HG03175 (cell line): ENCODE measurements around the gene RAB24.
"Not testable (repeated sequence)": the region's sequence is repeated elsewhere in the genome, so short reads cannot be mapped to it uniquely, and the experiment has no call there.

ENCODE experiments used
- ATAC-seq: cut with Tn5 transposase; IDR thresholded peaks from one replicate; pipeline ENCODE4 v1.9.1; 2021; ENCODE audit warnings: mild to moderate bottlenecking, moderate library complexity; ENCODE audit not compliant: unreplicated experiment

The RAB24 gene

GRCh38 chr5:177311723-177312648, 8.5 kb upstream of the RAB24 start, which contains the start of gene MXD3:
Gene MXD3 (minus strand): TSS chr5:177311898. CDS start chr5:177311830, 68 bp downstream.
- peak; percentile 82 for ATAC-seq

DNA sequence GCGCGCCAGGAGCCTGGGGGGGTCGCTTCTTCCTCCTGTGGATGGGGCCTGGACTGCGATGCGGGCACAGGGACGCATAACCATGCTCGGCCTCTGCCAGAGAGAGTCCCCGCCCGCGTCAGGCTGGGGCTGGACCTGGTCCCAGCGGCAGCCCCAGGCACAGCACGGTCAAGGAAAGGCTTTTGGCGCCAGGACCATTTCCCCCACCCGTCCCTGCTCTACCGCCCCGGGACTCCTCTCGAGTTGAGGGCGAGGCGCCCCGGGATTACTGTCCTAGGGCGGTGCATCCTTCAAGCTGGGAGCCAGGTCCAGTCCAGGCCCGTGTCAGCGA, 7.8 kb upstream of the RAB24 start:
- ATAC-seq: peak; percentile 4

- no peak for ATAC-seq
These were observed 7.4 kb upstream of the RAB24 start for GRCh38 chr5:177310757-177311391.

- no peak for ATAC-seq
These were observed 6.8 kb upstream of the RAB24 start for GRCh38 chr5:177310332-177310731.

GRCh38 chr5:177309351-177310191, 6.1 kb upstream of the RAB24 start:
- no peak for ATAC-seq

GRCh38 chr5:177308740-177309139, 5.2 kb upstream of the RAB24 start:
- ATAC-seq: no peak

DNA sequence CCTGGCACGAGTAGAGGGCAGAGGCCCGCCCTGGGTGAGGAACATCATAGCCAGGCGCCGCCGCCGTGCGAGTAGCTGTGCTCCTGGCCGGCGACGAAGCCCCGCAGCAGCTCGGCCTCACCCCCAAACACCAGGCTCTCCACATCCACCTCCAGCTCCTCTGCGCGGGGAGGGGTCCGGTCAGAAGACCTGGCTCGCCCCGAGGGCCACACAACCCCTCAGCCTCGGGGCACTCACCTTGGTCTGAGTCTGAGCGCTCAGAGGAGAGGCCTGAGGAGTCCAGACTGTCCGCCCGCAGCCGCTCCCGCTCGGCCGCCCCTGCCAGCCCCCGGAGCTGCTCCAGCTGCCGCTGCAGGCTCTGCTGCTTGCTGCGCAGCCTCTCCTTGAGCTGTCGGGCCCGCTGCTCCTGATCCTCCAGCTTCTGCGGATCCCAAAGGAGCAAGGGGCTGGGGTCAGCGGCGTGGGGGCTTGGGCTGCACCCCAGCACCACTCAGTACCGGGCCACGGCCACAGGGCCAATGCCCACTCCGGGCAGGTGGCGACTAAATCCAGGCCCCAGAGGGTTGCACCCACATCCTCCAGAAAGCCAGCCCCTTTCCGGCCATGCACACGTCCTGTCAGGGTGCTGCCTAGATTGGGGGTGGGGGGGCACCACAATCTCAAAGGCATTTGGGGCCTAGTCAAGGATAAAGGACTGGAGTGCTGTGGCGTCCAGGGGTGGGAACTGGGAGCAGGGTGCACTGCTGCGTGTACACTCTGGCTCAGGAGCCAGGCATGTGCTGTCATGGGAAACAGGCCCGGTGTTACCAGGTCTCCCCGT, 4.2 kb upstream of the RAB24 start:
- no peak for ATAC-seq

- no peak for ATAC-seq
These were observed 3.4 kb upstream of the RAB24 start for GRCh38 chr5:177306674-177307543.

- not testable (repeated sequence) for ATAC-seq
These were observed 2.7 kb upstream of the RAB24 start for GRCh38 chr5:177306103-177306640.

GRCh38 chr5:177304392-177305119, 1.0 kb upstream of the RAB24 start:
- no peak for ATAC-seq

GRCh38 chr5:177303925-177304391, 439 bp upstream of the RAB24 start:
- no peak for ATAC-seq

DNA sequence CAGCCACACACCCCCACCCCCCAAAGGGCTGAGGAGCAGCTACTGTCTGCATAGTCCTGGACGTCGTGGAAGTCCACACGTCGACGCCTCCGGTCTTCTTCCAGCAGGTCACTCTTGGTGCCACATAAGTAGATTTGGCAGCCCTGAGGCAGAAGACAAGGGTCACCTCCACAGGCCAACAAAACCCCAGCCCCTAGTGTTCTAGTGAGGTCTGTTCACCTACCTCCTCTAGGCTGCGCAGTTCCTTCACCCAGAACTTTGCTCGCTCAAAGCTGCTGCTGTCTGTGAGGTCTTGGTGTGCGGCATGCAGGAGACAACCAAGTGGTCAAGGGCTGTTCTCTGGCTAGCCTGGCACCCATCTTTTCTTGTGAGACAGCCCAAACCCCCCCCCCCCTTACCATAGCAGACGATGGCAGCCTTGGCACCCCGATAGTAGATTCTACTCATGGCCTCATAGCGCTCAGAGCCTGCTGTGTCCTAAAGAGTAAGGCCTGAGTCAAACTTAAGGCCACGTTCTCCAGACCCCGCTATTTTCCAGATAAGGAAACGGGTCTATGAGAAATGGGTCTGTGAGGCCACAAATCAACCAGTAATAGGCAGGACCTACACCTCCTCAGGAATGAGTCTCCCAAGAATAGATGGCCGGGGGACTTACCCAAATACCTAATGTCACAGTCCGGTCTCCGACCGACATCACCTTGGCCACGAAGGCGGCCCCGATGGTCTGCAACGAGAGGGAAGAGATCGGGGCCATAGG, 987 bp downstream of the RAB24 start:
- no peak for ATAC-seq

- ATAC-seq: no peak
These were observed 1.9 kb downstream of the RAB24 start for GRCh38 chr5:177301503-177302165.

GRCh38 chr5:177300951-177301350, 2.6 kb downstream of the RAB24 start:
- no peak for ATAC-seq

- ATAC-seq: peak; percentile 28
These were observed 3.2 kb downstream of the RAB24 start for GRCh38 chr5:177300236-177300880.

- no peak for ATAC-seq
These were observed 3.8 kb downstream of the RAB24 start for GRCh38 chr5:177299697-177300096.

GRCh38 chr5:177297922-177298321, 5.6 kb downstream of the RAB24 start:
- ATAC-seq: no peak
